DND-41 (cell line): ENCODE data around the gene SMG6.

ENCODE experiments used
- CTCF ChIP-seq: IDR thresholded peaks from 2 replicates; pipeline ENCODE4 v1.5.1; 2012; ENCODE audit warnings: borderline replicate concordance, low read length, moderate library complexity, mild to moderate bottlenecking; ENCODE audit not compliant: poor library complexity, severe bottlenecking; ENCODE audit errors: extremely low read depth
- EZH2 ChIP-seq: IDR thresholded peaks from 3 replicates; pipeline ENCODE4 v1.6.1; 2012; ENCODE audit warnings: borderline replicate concordance, low read depth, mild to moderate bottlenecking, moderate library complexity, low read length, inconsistent platforms; ENCODE audit not compliant: severe bottlenecking

- TF ChIP-seq CTCF (no peak), EZH2 (no peak)
These were observed 215.9 kb downstream of the SMG6 start for GRCh38 chr17:2087597-2088211.
